HG02623 (cell line): ENCODE data around the gene USP10.
"Not testable (repeated sequence)": the region's sequence is repeated elsewhere in the genome, so short reads cannot be mapped to it uniquely, and the experiment has no call there.

Source experiments
- ATAC-seq: cut with Tn5 transposase; IDR thresholded peaks from one replicate; pipeline ENCODE4 v1.9.1; 2021; ENCODE audit warnings: moderate library complexity; ENCODE audit not compliant: unreplicated experiment

USP10 gene

GRCh38 chr16:84726669-84727467 is 27.1 kb downstream of the USP10 start:
- no peak for ATAC-seq

- no peak for ATAC-seq
Observed at GRCh38 chr16:84728853-84729424, 29.1 kb downstream of the USP10 start.

GRCh38 chr16:84729716-84730320 is 30.0 kb downstream of the USP10 start:
- no peak for ATAC-seq

GRCh38 chr16:84730406-84731106 is 30.8 kb downstream of the USP10 start:
- ATAC-seq, result no peak

- not testable (repeated sequence) for ATAC-seq
Observed at GRCh38 chr16:84732332-84732673, 32.5 kb downstream of the USP10 start.

- no peak for ATAC-seq
Observed at GRCh38 chr16:84732674-84733352, 33.0 kb downstream of the USP10 start.

GRCh38 chr16:84735849-84736586 is 36.2 kb downstream of the USP10 start:
- no peak for ATAC-seq

- no peak for ATAC-seq
Observed at GRCh38 chr16:84737192-84738011, 37.6 kb downstream of the USP10 start.

- no peak for ATAC-seq
Observed at GRCh38 chr16:84738255-84739038, 38.6 kb downstream of the USP10 start.

GRCh38 chr16:84739349-84740124 is 39.7 kb downstream of the USP10 start:
- ATAC-seq, result no peak

- no peak for ATAC-seq
Observed at GRCh38 chr16:84740596-84741116, 40.9 kb downstream of the USP10 start.

GRCh38 chr16:84741340-84741830 is 41.6 kb downstream of the USP10 start:
- no peak for ATAC-seq

GRCh38 chr16:84742641-84743092 is 42.9 kb downstream of the USP10 start:
- ATAC-seq, result no peak

GRCh38 chr16:84746231-84746630 is 46.4 kb downstream of the USP10 start:
- ATAC-seq, result no peak

GRCh38 chr16:84746875-84747274 is 47.1 kb downstream of the USP10 start:
- no peak for ATAC-seq

GRCh38 chr16:84748247-84748646 is 48.4 kb downstream of the USP10 start:
- not testable (repeated sequence) for ATAC-seq

- ATAC-seq, result no peak
Observed at GRCh38 chr16:84749072-84749471, 49.3 kb downstream of the USP10 start.
